HEK293T (cell line): ENCODE measurements around the gene CAPN2.

Source experiments
- FOXM1 ChIP-seq: fragments of 450-650 bp; IDR thresholded peaks from 2 replicates; pipeline ENCODE4 v1.6.1; 2017; ENCODE audit warnings: mild to moderate bottlenecking, borderline replicate concordance
- SUZ12 ChIP-seq: fragments of 450-650 bp; IDR thresholded peaks from 2 replicates; pipeline ENCODE4 v1.6.1; 2016; ENCODE audit warnings: mild to moderate bottlenecking
- TARDBP ChIP-seq: fragments of 450-650 bp; IDR thresholded peaks from 2 replicates; pipeline ENCODE4 v1.6.1; 2016
- ZNF384 ChIP-seq: fragments of 450-650 bp; IDR thresholded peaks from 2 replicates; pipeline ENCODE4 v1.6.1; 2016

GRCh38 chr1:223703668-223704013 is 8.7 kb upstream of the CAPN2 start:
- TF ChIP-seq FOXM1 (no peak), TARDBP (no peak), SUZ12 (no peak), ZNF384 (no peak)
